Measurements from ENCODE around the gene PLEKHH1.

The PLEKHH1 gene

DNA sequence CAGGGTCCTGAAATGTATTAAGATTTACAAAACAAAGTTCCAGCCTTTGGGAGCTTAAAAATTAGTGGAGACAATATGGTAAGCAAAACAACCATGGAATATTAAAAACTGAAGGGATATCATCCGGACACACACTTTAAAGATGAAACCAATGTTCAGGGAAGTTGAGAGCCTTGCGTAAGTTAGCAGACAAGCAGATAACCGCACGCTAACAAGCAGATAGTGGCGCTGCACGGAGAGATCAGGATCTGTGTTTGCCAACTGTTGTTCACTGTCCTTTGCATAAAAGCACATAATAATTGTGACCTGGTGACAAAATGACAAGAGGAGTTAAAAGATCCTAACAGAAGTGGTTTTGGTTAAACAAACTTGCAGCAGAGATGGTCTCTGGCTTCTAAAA lies 30.2 kb upstream of the PLEKHH1 start:
- no peak for DNase-seq (ENCODE audit: low read depth)
- TF ChIP-seq POLR2A (IDR thresholded peaks at IDR 0.05; ENCODE audit: extremely low read depth, insufficient read length) (no peak), MAX (IDR thresholded peaks at IDR 0.05; ENCODE audit: low read depth, low read length) (no peak), CTCF (IDR thresholded peaks at IDR 0.05; ENCODE audit: low read depth, low read length) (no peak), MYC (IDR thresholded peaks at IDR 0.05; ENCODE audit: low read depth, low read length) (no peak)
- no peak overlapping the region for H3K4me3 ChIP-seq (ENCODE audit: low read depth, low read length)

- H3K4me3 ChIP-seq (ENCODE audit: low read depth, low read length), result no peak overlapping the region
- no peak for DNase-seq (ENCODE audit: low read depth)
Measured at GRCh38 chr14:67503331-67503730, 29.8 kb upstream of the PLEKHH1 start.

DNA sequence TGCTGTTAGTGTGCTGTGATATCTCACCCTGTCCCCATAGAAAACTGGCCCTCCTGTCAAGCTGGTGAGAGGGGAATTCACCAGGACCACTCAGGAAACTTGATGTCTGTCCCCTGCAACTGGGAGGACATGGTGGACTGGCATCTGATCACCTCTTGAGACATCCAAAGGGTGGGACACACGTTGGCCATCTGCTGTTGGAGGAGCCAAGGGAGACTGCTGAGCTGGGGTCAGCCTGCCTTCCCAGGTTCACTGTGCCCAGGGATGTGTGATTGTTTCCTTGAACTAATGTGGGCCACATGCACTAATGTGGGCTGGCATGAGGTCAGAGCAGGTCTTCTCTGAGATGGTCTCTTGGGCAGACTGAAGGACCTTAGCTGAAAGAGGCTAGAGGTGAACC lies 27.8 kb upstream of the PLEKHH1 start:
- H3K4me3 ChIP-seq (ENCODE audit: low read depth, low read length), result no peak overlapping the region
- DNase-seq (ENCODE audit: low read depth), result no peak
- TF ChIP-seq POLR2A (IDR thresholded peaks at IDR 0.05; ENCODE audit: extremely low read depth, insufficient read length) (no peak), CTCF (IDR thresholded peaks at IDR 0.05; ENCODE audit: low read depth, low read length) (no peak), MYC (IDR thresholded peaks at IDR 0.05; ENCODE audit: low read depth, low read length) (no peak), MAX (IDR thresholded peaks at IDR 0.05; ENCODE audit: low read depth, low read length) (no peak)

More at GRCh38 chr14:67503331-67503730, 29.8 kb upstream of the PLEKHH1 start:
- TF ChIP-seq CTCF (IDR thresholded peaks at IDR 0.05; ENCODE audit: low read depth, low read length) (no peak), MYC (IDR thresholded peaks at IDR 0.05; ENCODE audit: low read depth, low read length) (no peak), MAX (IDR thresholded peaks at IDR 0.05; ENCODE audit: low read depth, low read length) (no peak), POLR2A (IDR thresholded peaks at IDR 0.05; ENCODE audit: extremely low read depth, insufficient read length) (no peak)

- no peak overlapping the region for H3K4me3 ChIP-seq (ENCODE audit: low read depth, low read length)
- no peak for DNase-seq (ENCODE audit: low read depth)
- TF ChIP-seq MYC (IDR thresholded peaks at IDR 0.05; ENCODE audit: low read depth, low read length), result no peak
- no peak for TF ChIP-seq POLR2A (IDR thresholded peaks at IDR 0.05; ENCODE audit: extremely low read depth, insufficient read length)
- TF ChIP-seq CTCF (IDR thresholded peaks at IDR 0.05; ENCODE audit: low read depth, low read length), result no peak
Measured at GRCh38 chr14:67508956-67509355, 24.1 kb upstream of the PLEKHH1 start.

DNA sequence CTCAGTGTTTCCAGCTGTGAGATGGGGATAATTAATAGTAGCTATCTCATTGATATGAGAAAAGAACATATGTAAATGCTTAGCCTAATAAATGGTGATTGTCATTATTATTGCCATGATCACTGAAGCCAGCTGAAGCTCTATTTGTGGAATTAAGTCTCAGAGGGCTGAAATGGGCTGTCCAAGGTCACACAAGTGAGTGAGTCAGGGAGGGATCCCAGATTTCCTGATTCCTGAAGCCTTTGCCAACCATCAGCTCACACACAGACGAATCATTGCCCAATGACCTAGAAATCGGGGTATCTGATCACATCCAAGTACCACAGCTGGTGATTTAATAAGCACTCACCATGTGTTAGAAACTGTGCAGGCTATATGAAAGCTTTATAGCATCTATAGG lies 23.0 kb upstream of the PLEKHH1 start:
- DNase-seq (ENCODE audit: low read depth), result no peak
- H3K4me3 ChIP-seq (ENCODE audit: low read depth, low read length), result no peak overlapping the region
- TF ChIP-seq POLR2A (IDR thresholded peaks at IDR 0.05; ENCODE audit: extremely low read depth, insufficient read length), result no peak
- no peak for TF ChIP-seq CTCF (IDR thresholded peaks at IDR 0.05; ENCODE audit: low read depth, low read length)
- TF ChIP-seq MAX (IDR thresholded peaks at IDR 0.05; ENCODE audit: low read depth, low read length), result no peak
- TF ChIP-seq MYC (IDR thresholded peaks at IDR 0.05; ENCODE audit: low read depth, low read length), result no peak

- no peak for TF ChIP-seq MYC (IDR thresholded peaks at IDR 0.05; ENCODE audit: low read depth, low read length)
- no peak for TF ChIP-seq CTCF (IDR thresholded peaks at IDR 0.05; ENCODE audit: low read depth, low read length)
- TF ChIP-seq POLR2A (IDR thresholded peaks at IDR 0.05; ENCODE audit: extremely low read depth, insufficient read length), result no peak
- no peak for TF ChIP-seq MAX (IDR thresholded peaks at IDR 0.05; ENCODE audit: low read depth, low read length)
- no peak overlapping the region for H3K4me3 ChIP-seq (ENCODE audit: low read depth, low read length)
- DNase-seq (ENCODE audit: low read depth), result no peak
Measured at GRCh38 chr14:67510836-67511235, 22.3 kb upstream of the PLEKHH1 start.

Data from NB4 (cell line).